Psoas muscle (tissue), 8 donors: Measurements from ENCODE around the gene PAIP2. TPM values are rescaled to one million over a fixed set of nuclear protein-coding genes. Genes with fewer than 3 reads are reported as not detected.
A peak's percentile ranks its signal among the peaks of the same experiment; 100 is the strongest.

ENCODE experiments used
- ATAC-seq, 4 donors: fragments of 200-7000 bp; cut with Tn5 transposase; one replicate each; pipeline ENCODE4 v1.9.1; 2020; ENCODE audit warnings: moderate library complexity in 3 of 4, mild to moderate bottlenecking in 2 of 4
- DNase-seq, 2 donors: peaks; one replicate each; pipeline ENCODE4 v3.0.0-alpha.2; 2020
- H3K27ac ChIP-seq: fragments of 200-600 bp; one replicate; pipeline ENCODE4 v1.8.0; 2022
- H3K27me3 ChIP-seq, 3 donors: fragments of 200-600 bp in 1 of 3; one replicate each; pipeline versions ENCODE4 v1.6.1 to v1.8.0; 2013 to 2022; ENCODE audit warnings: low read length in 2 of 3, mild to moderate bottlenecking in 2 of 3, moderate library complexity in 1 of 3; ENCODE audit not compliant: insufficient read depth in 3 of 3
- H3K36me3 ChIP-seq, 2 donors: fragments of 200-600 bp in 1 of 2; one replicate each; pipeline versions ENCODE4 v1.6.1 to v1.8.0; 2013 to 2022; ENCODE audit warnings: low read depth in 1 of 2, mild to moderate bottlenecking in 1 of 2, moderate library complexity in 1 of 2; ENCODE audit not compliant: insufficient read depth in 1 of 2
- H3K4me1 ChIP-seq: fragments of 200-600 bp; one replicate; pipeline ENCODE4 v1.8.0; 2022
- H3K4me3 ChIP-seq: fragments of 200-600 bp; one replicate; pipeline ENCODE4 v1.8.0; 2022; ENCODE audit warnings: mild to moderate bottlenecking
- H3K9me3 ChIP-seq: fragments of 200-600 bp; one replicate; pipeline ENCODE4 v1.8.0; 2022
- WGBS, 3 donors: extraction: QIAGEN DNeasy Blood & Tissue Kit; methylation state at CpG; one replicate each; pipeline versions ENCODE4 v1.1.6 to v1.1.7; 2013; 5-methylcytosine and 5-hydroxymethylcytosine counted together
- intact Hi-C, 2 donors: fragments of 100-400 bp; cut with DNase I; formaldehyde crosslinking; loops; one replicate each; pipeline versions ENCODE4 v1.11.0 to v1.14.2; 2022
- polyA plus RNA-seq, 3 donors: library from polyadenylated mRNA; stranded (reverse); fragments of 200-250 nt; gene quantifications; one replicate each; pipeline ENCODE4 v1.2.3, GENCODE V29; 2013
- total RNA-seq, 4 donors: library from RNA; stranded (reverse); fragmentation: NEBNext Ultra II Directional in 2 of 4; extraction: Animal tissue kit (Norgen Biotek cat#: 25700) in 2 of 4; gene quantifications; one replicate each; pipeline versions ENCODE4 v1.2.1 to v1.2.4, GENCODE V29; 2021 to 2023
- TF ChIP-seq, protein P1 (sequence below): fragments of 200-600 bp; IDR thresholded peaks from one replicate; pipeline ENCODE4 v1.8.0; 2022; ENCODE audit warnings: antibody characterized with exemption
- donor health status: healthy with polysubstance abuse.
- donor health status: DM: no; HTN: no; CAD: no; lungs with moderate emphysema.
- donor health status: Bipolar disorder and iron deficiency.
- donor health status: healthy.
- donor health status: DM: yes; HTN: yes; CAD: no.
- donor health status: DM: no; HTN: no; CAD: no.
- donor health status: DM: no; HTN: no; CAD: no.
- donor health status: DM: yes; HTN: yes; CAD: no.

The PAIP2 gene
- total and polyA plus RNA-seq, 7 donors: 111 to 252 (median 117) TPM

DNA sequence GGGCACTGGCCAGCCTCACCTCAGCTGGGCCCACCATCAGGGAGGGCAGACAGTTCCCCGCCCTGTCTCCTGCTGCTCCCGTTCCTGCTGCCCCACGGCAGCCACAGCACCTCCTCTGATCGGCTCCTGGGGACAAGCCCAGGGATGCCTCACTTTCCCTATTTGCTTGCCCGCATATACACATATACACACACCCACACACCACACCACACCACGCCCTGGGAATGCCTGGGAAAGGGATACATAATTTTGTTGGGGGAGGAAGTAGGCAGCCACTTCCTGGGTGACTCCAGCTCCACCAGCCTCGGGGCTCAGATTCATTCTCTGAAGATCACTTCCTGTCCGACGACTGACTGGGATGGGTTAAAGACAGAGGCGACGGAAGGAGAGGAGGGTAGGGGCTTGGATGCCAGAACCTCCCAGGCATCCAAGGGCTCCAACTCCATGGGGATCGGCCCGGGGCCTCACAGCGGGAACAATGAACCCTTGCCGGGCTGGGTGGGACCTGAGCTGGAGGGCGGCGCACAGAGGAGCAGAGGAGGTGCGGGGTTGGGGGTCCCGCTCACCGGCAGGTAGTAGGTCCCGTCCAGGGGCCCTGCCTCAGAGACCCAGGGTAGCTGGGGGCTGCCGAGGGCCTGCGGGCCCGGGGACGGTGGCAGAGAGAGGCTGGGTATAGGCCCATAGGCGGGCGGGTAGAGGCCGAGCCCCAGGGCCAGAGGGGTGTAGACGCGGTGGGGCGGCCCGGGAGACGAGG is 50.1 kb downstream of the PAIP2 start:
- no peaks in the 10 kb centered on the region for H3K9me3 ChIP-seq
- intact Hi-C loops: loop anchor here in 1 of 2 donors (5.0 kb wide), 1 partner anchor 49 kb away; the partner anchor contains the start of gene PAIP2
- no peaks in the 10 kb centered on the region for H3K27me3 ChIP-seq
- peak overlapping the region; percentile 100 for H3K27ac ChIP-seq
- ATAC-seq (no peak), DNase-seq (peak in 1 of 2 donors; percentile 56)
- peaks cover 56% of the 10 kb centered on the region for H3K4me1 ChIP-seq
- peak overlapping the region; percentile 93 for H3K4me3 ChIP-seq
- peaks cover 0 to 10% of the 10 kb centered on the region in 2 donors for H3K36me3 ChIP-seq
- TF ChIP-seq, protein P1, sequence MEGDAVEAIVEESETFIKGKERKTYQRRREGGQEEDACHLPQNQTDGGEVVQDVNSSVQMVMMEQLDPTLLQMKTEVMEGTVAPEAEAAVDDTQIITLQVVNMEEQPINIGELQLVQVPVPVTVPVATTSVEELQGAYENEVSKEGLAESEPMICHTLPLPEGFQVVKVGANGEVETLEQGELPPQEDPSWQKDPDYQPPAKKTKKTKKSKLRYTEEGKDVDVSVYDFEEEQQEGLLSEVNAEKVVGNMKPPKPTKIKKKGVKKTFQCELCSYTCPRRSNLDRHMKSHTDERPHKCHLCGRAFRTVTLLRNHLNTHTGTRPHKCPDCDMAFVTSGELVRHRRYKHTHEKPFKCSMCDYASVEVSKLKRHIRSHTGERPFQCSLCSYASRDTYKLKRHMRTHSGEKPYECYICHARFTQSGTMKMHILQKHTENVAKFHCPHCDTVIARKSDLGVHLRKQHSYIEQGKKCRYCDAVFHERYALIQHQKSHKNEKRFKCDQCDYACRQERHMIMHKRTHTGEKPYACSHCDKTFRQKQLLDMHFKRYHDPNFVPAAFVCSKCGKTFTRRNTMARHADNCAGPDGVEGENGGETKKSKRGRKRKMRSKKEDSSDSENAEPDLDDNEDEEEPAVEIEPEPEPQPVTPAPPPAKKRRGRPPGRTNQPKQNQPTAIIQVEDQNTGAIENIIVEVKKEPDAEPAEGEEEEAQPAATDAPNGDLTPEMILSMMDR: no peak
- WGBS, 3 donors: 34 to 51% (median 40%) methylated on average over 31 to 33 of the region's 33 CpGs

DNA sequence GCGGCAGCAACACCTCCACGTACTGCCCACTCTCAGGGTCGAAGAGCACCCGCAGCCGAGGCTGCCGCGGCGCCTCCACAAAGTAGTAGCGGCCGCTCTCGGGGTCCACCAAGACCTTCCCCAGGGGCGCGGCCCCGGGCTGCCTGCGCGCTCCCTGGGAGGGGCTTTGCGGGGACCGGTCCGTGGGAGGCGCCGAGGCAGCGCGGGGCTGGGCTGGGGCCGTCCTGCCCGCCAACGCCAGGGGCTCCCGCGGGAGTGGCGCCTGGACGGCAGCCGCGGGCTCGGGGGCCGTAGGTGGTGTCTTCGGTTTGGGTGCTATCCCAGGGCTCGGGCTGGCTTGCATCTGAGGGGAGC is 50.6 kb downstream of the PAIP2 start:
- Histone ChIP-seq H3K36me3 (peaks cover 0 to 10% of the 10 kb centered on the region in 2 donors), H3K27ac (peak overlapping the region; percentile 100), H3K4me1 (peaks cover 61% of the 10 kb centered on the region), H3K4me3 (peak overlapping the region; percentile 93), H3K27me3 (no peaks in the 10 kb centered on the region), H3K9me3 (no peaks in the 10 kb centered on the region)
- DNase-seq: no peak
- TF ChIP-seq, protein P1: no peak
- no peak for ATAC-seq
- intact Hi-C loops: loop anchor here in 1 of 2 donors (5.0 kb wide), 1 partner anchor 50 kb away; the partner anchor contains the start of gene PAIP2
- 38 to 55% (median 40%) methylated on average over 15 to 36 of the region's 36 CpGs for WGBS, 3 donors

DNA sequence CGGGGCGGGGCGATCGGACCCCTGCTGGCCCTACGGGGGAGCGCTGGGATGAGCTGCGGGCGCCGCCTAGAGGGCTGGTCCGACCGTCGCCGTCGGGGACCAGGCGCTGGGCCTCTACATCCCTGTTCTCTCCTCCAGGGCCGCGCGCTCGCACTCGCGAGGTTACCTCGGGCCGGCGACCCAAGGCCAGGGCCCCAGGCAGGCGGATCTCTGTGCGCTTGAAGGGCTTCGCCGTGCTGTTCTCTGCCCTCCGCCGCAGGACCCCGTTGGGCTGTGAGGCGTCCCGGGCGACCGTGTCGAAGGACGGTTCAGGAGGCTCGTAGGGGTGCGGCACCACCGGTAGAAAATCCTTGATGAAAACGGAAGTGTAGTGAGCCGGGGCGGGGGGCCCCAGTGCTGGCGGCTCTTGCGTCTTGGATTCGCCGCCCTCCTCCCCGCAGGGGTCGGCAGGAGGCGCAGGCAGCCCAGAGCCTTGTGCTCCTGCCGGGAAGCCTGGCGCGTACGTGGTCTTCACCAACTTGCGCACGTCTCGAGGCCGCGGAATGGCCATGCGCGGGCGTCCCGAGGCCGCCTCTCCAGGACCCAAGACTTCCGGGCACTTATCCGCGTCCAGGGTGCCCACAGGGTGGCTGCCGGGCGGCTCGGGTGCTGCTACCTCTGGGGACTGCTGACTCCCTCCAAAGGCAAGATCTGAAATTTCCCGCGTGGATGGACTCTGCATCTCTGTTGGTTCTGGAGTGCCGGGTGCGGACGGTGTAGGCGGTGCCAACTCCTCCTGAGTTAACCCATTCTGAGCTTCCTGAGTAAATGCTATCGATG is 51.2 kb downstream of the PAIP2 start:
- no peaks in the 10 kb centered on the region for H3K9me3 ChIP-seq
- TF ChIP-seq, protein P1: peak; percentile 23
- H3K4me1 ChIP-seq: peaks cover 59% of the 10 kb centered on the region
- 32 to 34% (median 33%) methylated on average over 64 to 77 of the region's 77 CpGs for WGBS, 3 donors
- peaks cover 0 to 10% of the 10 kb centered on the region in 2 donors for H3K36me3 ChIP-seq
- peak overlapping the region; percentile 100 for H3K27ac ChIP-seq
- peak overlapping the region; percentile 93 for H3K4me3 ChIP-seq
- H3K27me3 ChIP-seq: no peaks in the 10 kb centered on the region
- peak in 1 of 4 donors; percentile 7 for ATAC-seq
- peak; percentile 57 to 82 for DNase-seq
- intact Hi-C loops: loop anchor here in 1 of 2 donors (5.0 kb wide), 1 partner anchor 51 kb away; the partner anchor contains the start of gene PAIP2

DNA sequence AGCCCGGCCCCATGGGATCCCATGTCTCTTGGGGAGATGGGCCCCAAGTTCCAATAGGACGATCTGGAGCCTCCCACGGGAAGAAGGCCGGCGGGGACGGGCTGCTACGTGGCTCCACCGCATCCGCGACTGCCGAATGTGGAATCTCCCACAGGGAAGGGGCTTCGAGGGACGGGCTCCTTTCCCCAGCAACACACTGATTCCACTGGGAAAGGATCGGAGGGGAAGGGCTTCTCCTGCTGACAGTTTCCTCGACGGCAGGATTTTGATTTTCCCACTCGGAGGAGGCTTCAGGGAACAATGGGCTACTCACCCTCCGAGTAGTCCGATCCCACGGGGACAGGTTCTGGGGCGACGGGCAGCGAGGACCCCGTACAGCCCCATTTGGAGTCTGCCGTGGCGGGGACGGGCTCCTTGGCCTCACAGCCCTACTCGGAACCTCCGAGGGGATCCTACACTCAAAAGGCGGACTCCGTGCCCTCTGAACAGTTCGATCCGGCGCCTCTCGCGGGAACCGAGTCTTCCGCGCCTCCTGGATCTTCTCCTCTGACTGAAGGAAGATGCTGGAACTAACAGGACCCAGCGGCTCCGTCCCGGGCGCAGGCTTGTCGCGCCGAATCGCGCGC is 52.0 kb downstream of the PAIP2 start:
- Histone ChIP-seq H3K36me3 (peaks cover 0 to 10% of the 10 kb centered on the region in 2 donors), H3K9me3 (no peaks in the 10 kb centered on the region), H3K4me3 (peak overlapping the region; percentile 93), H3K27ac (peak overlapping the region; percentile 100), H3K4me1 (peaks cover 52% of the 10 kb centered on the region), H3K27me3 (no peaks in the 10 kb centered on the region)
- intact Hi-C loops: loop anchor here in 1 of 2 donors (5.0 kb wide), 1 partner anchor 51 kb away; the partner anchor contains the start of gene PAIP2
- TF ChIP-seq, protein P1: no peak
- DNase-seq (no peak), ATAC-seq (no peak)
- 10 to 19% (median 14%) methylated on average over 49 of the region's 49 CpGs for WGBS, 3 donors
